ENCODE results near the gene DCAF16.
"Not testable (repeated sequence)": the region's sequence is repeated elsewhere in the genome, so short reads cannot be mapped to it uniquely, and the experiment has no call there.

Gene DCAF16

DNA sequence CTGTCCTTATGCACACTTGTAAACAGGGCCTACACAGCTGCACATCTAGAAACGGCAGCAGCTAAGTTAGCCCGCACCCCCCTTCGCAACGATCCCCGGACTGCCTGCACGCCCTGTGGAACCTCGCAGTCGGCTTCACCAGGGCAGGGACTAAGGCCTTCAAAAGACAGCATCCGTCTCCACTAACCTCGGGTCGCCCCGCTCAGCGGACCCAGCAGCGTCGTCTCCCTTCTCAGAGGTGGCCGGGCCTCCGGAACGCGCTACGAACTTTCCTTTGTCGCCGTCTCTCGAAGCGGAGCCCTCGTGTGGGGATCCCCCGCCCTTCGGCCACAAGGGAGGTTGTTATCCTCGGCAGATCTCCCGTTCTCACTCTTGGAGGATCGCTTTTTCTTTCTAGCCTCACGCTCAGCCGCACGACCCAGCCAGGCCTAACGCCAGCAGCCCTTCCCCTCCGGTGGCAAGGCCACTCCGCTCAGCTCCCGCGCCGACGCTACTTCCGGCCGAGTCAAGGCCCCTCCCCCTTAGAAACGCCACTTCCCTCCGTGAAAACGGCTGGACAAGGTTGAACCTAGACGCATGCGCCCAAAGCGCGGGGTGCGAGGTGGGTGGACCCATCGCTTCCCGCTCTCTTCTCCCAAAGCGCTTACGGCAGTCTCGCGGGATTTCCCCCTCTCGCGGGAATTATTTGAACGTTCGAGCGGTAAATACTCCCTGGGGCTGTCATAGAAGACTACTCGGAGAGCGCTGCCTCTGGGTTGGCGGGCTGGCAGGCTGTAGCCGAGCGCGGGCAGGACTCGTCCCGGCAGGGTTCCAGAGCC is at the start of gene DCAF16, which contains the start of gene NCAPG:
TSS of gene DCAF16 (minus strand) at position 498 of the 818 bp plus-strand sequence. CDS start 6,616 bp downstream, outside the sequence.
TSS of gene NCAPG (plus strand) at position 720 of the 818 bp plus-strand sequence. CDS start 99 bp downstream, outside the sequence.
- peak; percentile 100 for DNase-seq (ENCODE audit: low spot score)

DNA sequence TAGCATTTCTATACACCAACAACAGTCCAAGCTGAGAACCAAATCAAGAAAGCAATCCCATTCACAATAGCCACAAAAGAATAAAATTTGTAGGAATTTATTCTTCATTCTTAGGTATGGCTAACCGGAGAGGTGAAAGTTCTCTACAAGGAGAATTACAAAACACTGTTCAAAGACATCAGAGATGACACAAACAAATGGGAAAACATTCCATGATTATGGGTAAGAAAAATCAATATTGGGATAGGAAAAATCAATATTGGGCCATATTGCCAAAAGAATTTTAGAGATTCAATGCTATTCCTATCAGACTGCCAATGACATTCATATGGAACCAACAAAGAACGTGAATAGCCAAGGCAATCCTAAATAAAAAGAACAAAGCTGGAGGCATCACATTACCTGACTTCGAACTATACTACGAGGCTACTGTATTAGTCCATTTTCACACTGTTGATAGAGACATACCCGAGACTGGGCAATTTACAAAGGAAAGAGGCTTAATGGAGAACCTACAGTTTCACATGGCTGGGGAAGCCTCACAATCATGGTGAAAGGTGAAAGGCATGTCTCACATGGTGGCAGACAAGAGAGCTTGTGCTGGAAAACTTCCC is 49.3 kb upstream of the DCAF16 start:
- DNase-seq (ENCODE audit: low spot score): no peak

DNA sequence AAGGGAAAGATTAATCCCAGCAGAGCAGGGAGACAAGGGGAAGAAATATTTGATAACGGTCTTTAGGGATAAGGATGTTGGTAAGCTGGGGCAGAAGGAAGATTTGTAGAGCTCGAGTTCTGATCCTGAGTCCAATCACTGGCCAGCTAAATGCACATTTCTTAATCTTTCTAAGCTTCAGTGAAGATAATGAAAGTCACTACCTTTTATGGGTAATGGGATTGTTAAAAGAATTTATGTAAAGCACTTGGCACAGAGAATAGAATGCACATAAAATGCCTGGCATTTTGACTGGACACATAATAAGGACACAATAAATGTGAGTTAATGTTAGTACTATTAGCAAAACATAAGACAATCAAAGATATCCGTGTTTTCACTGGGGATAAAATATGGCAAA is 43.5 kb upstream of the DCAF16 start:
- DNase-seq (ENCODE audit: low spot score): no peak

DNA sequence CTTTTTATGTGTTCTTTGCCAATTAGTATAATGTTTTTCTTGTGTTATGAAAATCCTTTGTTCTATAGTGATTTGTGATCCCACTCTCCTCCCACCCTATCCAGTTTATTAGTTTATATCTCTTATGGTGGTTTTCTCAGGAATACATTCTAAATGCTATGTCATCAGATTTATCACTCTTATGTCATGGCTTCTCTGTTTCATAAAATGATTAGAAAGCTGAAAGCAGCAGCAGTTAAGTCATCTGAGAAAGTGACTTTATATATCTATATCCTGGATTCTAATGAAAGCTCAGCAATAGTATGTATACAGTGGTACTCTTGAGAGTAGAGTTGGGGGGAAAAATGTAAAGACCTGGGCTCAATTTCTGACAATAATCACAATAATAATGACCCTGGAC is 41.4 kb upstream of the DCAF16 start:
- DNase-seq (ENCODE audit: low spot score): no peak

DNA sequence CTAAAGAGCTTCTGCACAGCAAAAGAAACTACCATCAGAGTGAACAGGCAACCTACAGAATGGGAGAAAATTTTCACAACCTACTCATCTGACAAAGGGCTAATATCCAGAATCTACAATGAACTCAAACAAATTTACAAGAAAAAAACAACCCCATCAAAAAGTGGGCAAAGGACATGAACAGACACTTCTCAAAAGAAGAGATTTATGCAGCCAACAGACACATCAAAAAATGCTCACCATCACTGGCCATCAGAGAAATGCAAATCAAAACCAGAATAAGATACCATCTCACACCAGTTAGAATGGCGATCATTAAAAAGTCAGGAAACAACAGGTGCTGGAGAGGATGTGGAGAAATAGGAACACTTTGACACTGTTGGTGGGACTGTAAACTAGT is 39.7 kb upstream of the DCAF16 start:
- DNase-seq (ENCODE audit: low spot score): not testable (repeated sequence)

DNA sequence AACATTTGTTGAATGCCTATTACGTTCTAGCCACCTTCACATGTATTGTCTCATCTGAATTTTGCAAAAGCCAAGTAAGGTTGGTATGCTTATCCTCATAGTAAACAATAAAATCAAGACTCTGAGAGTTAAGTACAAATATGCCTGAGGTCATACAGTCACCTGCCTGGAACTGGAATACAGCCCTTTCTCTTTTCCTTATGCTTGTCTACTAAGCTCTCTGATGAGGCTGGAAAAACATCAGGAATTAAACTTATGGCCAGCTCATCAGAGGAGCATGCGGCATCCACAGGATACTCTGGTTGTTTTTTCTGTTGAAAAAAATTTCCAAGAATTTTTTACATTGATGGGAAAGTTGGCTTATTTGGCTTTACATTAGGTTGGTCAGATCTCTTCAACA is 35.7 kb upstream of the DCAF16 start:
- DNase-seq (ENCODE audit: low spot score): no peak

DNA sequence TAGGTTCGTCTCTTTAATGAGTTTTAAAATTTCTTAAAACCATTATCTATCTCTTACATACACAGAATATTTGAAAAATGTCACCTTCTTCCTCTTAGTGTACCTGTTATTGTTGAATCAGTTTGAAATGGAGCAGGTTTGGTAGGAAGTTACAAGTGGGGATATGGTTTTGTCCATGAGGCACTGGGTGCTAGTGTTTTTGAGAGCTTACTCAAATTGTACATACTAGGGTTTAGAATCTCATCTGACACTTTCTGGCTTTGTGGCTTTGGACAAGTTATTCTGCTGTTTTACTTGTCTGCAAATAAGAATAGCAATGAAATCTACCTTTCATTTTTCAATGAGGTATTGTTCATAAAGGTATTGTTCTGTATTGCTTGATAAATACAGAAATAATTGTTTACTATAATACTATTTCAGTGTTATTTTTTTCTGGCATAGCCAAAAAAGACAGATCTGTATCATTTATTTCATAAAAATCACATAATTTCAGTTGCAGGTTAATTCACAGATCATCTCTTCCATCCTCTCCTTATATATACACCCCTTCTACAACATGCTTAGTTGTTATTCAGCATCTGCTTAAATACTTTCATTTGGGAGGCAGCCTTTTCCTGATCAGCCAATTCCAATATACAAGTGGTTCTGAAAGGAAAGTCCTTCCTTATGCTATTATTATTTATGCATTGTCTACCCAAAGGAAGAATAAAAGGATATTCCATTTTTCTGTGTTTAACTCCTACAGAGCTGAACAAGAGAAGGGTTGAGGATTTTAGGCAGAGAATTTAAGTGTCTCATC is 13.5 kb upstream of the DCAF16 start:
- DNase-seq (ENCODE audit: low spot score): no peak

DNA sequence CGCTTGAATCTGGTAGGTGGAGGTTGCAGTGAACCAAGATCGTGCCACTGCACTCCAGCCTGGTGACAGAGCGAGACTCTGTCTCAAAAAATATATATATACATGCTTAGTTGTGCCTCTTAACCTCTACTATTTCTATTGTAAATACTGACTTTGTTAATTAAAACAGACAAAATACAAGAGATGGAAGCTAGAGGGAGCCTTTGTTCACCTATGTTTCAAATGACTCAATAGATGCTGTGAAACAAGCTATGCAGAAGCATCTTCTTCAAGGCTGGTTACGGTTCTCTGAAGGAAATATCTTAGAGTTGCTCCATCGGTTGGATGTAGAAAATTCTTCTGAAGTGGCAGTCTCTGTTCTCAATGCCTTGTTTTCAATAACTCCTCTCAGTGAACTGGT is 6.5 kb upstream of the DCAF16 start:
- DNase-seq (ENCODE audit: low spot score): peak; percentile 63

DNA sequence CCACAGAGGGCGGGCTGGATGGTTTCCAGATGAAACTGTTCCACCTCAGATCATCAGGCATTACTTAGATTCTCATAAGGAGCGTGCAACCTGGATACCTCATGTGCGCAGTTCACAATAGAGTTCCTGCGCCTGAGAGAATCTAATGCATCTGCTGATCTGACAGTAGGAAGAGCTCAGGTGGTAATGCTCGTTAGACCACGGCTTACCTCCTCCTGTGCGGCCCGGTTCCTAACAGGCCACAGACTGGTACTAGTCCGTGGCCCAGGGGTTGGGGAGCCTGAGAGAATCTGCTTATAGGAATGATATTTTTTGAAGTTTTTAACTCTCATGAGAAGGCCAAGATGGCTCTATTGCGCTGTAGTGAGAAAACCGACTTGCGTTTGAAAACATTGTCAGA is 5.6 kb upstream of the DCAF16 start:
- no peak for DNase-seq (ENCODE audit: low spot score)

DNA sequence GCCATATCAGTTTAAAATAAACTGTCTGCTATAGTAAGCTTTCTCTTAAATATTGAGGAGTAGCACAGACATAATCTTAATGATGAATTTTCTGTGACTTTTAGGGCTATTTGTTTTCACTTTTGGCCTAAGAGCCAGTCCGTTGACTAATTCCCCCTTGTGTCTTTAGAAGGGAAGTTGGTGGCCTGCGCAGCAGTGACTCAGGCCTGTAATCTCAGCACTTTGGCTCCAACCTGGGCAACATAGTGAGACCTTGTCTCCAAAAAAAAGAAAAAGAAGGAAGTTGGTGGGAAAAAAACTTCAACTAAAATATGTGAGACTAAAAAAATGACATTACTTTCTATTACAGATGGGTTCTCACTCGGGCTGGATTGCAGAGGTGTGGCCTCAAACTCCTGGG is 3.6 kb upstream of the DCAF16 start:
- no peak for DNase-seq (ENCODE audit: low spot score)

DNA sequence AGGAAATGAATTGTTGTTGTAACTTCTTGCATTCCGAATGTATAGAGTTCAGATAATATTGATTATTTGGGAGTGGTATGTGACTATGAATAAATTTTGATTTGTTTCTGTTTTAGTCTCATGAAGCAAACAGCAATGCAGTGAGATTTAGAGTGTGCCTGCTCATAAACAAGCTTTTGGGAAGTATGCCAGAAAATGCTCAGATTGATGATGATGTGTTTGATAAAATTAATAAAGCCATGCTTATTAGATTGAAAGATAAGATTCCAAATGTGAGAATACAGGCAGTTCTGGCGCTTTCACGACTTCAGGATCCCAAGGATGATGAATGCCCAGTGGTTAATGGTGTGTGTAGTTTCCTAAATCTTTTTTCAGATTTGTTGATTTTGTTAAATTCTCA is 2.2 kb upstream of the DCAF16 start:
- DNase-seq (ENCODE audit: low spot score): no peak

DNA sequence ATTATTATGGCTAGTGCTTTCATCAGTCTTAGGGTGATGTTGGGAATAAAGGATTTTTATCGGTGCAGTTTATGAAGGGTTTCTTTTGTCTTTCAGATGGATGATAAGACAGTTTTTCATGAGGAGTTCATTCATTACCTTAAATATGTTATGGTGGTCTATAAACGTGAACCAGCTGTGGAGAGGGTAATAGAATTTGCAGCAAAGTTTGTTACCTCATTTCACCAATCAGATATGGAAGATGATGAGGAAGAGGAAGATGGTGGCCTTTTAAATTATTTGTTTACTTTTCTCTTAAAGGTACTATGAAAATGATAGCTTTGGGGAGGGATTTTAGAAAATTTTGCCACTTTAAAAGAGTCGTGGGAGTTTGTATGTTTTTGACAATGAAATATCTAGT is 1.6 kb upstream of the DCAF16 start:
- no peak for DNase-seq (ENCODE audit: low spot score)

DNA sequence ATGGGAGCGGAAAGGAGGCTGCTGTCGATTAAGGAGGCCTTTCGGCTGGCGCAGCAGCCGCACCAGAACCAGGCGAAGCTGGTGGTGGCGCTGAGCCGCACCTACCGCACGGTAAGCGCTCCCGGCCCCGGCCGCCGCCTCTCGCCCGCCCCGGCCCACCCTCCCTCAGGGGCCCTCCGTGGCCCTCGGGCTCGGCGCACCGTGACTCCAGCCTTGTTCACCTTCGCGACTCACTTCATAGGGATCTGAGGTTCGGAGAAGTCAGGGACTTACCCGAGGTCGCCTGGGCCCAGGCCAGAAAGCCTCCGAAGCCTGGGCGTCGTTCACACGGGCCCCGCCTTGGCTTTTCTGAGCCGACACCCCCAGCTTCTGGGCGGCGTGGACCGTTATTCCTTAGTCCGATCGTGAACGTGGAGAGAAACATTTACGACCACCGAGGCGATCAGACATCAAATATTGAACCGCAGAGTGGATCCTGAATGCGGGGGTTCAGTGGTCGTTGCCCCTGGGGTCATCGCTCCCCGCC is 584 bp upstream of the DCAF16 start:
- peak; percentile 8 for DNase-seq (ENCODE audit: low spot score)

DNA sequence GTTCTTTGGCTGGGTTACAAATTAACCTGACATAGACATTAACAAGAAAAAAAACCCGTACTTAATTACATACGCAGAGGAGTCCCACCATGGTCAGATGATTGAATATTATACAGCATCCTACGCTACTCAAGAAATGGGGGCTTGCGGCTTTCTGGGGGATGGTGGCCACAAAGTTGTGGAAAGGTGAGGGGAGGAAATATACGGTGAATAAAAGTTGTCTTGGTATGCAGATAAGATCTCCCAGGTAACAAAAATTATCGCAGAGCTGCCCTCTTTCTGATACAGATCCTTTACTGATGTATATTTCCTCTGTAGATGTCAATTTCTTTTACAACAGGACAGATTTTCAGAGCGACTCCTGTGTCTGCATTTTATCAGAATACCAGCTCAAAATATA is 890 bp downstream of the DCAF16 start:
- DNase-seq (ENCODE audit: low spot score): peak; percentile 7

DNA sequence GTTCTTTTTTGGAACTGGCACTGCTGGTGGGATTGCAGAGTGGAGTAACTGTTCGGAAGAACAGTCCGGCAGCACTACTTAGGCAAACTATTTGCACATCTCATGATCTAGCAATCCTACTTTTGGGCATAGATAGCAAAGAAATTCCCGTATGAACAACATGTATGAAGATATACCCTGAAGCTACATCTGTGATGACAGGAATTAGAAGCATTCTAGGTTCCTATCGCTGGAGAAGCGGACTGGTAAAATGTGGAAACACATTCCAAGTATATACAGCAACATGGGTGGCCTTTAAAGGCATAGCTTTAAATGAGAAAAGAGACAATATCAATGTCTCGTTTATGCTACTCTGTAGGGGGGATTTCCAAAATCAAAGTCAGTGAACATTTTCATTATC is 3.1 kb downstream of the DCAF16 start:
- no peak for DNase-seq (ENCODE audit: low spot score)

DNA sequence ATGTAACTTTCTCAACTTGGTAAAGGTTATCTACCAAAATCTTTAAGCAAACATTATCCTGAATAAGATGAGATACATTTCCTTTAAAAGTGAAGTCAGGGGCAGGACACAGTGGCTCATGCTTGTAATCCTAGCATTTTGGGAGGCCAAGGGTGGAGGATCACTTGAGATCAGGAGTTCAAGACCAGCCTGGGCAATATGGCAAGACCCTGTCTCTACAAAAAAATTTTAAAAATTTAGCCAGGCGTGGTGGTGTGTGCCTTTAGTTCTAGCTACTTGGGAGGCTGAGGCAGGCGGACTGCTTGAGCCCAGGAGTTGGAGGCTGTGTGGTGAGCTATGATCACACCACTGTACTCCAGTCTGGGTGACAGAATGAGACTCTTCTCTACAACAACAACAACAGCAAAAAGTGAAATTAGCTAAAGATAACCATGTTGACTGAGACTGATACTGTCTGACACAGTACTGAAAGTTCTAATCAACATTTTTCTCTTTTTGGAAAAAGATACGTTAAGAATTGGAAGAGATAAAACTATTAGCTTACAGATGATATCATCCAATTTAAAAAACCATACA is 4.9 kb downstream of the DCAF16 start:
- no peak for DNase-seq (ENCODE audit: low spot score)

DNA sequence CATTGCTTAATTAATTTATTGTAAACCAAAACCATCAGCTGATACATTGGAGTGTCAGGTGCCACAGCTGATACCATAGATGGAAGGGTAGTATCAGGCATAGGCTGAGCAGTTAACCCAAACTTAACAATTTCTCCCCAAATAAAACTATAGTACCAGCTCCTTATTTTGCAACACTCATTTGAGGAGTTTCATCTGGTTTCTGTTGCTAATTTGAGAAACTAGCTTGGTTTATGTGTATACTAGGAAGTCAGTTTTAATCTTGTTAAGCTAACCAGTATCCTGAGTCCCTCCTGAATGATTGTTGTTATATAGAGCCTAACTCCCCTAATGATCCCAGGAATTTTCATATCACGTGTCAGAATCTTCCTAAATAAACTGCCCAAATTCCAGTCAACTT is 12.7 kb downstream of the DCAF16 start:
- no peak for DNase-seq (ENCODE audit: low spot score)

DNA sequence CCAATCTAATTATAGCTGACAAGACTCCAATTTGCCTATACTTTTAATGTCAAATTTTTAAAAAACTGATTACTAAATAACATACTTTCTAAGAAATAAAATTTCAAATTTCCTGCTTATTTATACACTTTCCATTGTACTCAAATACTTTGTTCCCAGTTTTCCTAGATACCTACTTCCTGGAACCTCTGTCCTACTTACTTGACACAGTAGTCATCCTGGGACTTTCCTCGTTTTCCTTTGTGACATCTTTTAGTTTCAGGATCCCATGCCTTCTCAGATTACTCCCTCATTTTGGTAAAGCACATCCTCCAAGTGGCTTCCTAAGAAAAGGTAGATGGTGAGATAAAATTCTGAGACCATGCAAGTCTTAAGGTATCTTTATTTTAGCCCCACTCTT is 15.8 kb downstream of the DCAF16 start:
- no peak for DNase-seq (ENCODE audit: low spot score)

DNA sequence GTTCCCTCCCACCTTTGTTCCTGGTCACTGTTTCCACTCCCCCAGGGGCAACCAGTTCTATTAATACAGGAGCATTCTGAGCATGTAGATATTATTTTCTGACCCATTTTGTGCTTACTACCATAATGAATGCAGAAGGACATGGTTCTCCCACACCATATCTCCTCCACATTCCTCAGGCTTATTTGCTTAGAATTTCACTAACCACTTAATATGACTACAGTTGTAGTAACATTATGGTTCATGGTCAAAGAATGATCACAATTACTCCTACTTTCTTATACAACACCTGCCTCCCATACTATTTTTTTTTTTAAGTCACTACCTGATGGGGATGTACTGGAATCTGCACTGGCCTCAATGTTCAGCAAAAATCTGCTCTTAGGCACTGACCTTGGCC is 21.6 kb downstream of the DCAF16 start:
- no peak for DNase-seq (ENCODE audit: low spot score)

DNA sequence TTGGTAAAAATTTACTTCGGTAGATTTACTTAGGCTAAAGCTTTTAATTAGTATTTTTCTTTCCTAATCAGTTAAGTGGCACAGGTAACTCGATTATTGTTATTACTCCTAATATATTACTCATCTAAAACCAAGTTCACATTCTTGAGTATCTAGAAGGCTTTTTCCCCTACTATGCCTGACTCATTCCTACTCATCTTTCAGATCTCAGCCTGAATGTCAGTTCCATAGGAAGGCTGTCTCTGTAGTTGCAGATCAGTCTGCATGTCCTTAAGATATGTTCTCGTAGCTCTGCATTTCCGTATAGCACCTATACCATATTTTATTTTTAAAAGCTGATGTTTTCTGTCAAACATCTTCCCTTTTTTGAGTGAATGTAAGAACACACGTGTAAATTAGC is 23.2 kb downstream of the DCAF16 start:
- no peak for DNase-seq (ENCODE audit: low spot score)

DNA sequence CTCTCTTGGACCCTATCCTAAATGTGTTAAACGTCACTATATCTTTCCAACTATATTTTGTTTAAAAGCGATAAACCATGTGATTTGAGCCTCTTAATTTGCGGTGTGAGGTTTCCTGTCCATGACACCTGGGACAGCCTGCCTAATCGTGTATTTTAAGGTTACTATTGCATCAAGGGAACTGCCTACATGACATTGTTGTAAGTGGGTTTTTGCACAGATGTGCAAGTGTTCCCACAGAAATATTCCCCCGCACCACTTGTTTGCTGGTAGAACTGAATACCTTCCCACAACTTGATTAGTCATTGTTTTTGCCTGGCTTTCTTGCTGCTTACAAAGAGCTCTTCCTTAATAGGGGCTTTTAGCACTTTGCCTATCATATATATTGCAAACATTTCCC is 24.0 kb downstream of the DCAF16 start:
- DNase-seq (ENCODE audit: low spot score): no peak

DNA sequence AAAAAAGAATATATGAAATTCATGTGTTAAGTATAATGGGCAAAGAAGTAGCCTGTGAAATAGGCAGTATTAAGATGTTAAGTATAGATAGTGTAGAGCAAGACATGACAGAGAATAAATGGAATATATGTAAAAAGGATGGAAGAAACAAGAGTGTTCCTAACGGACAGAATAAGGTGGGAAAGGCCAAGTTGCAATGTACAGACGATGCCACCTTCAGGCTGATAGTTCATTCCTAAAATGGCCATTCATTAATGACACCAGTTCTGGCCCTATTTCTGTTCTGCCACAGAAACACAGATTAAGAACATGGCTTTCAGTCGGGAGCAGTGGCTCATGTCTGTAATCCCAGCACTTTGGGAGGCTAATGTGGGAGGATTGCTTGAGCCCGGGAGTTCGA is 24.7 kb downstream of the DCAF16 start:
- DNase-seq (ENCODE audit: low spot score): no peak
